Measurements from ENCODE around the gene RIMBP2.

DNA sequence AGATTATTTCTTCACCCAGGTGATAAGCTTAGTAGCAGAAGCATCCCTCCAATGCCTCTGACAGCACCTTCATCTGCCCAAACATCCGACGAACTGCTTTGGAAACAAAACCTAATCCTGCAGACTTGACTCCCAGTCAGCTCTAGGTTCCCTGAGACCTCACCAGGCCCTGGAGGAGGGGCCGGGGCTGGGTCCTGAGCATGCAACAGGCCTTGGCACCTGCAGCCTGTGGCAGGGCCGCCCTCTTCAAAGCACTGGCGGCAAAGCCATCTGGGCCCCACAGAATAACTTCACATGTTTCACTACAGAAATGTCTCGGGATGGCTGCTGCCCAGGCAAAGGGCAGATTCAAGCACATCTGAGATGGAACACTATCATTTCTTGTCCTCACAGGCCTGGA lies 245.1 kb downstream of the RIMBP2 start:
- TF ChIP-seq, protein P1, sequence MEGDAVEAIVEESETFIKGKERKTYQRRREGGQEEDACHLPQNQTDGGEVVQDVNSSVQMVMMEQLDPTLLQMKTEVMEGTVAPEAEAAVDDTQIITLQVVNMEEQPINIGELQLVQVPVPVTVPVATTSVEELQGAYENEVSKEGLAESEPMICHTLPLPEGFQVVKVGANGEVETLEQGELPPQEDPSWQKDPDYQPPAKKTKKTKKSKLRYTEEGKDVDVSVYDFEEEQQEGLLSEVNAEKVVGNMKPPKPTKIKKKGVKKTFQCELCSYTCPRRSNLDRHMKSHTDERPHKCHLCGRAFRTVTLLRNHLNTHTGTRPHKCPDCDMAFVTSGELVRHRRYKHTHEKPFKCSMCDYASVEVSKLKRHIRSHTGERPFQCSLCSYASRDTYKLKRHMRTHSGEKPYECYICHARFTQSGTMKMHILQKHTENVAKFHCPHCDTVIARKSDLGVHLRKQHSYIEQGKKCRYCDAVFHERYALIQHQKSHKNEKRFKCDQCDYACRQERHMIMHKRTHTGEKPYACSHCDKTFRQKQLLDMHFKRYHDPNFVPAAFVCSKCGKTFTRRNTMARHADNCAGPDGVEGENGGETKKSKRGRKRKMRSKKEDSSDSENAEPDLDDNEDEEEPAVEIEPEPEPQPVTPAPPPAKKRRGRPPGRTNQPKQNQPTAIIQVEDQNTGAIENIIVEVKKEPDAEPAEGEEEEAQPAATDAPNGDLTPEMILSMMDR (optimal IDR thresholded peaks at IDR 0.05 in 1 of 3, IDR thresholded peaks at IDR 0.05 in 1 of 3, conservative IDR thresholded peaks at IDR 0.05 in 1 of 3; ENCODE audit: extremely low read depth in 1 of 3, insufficient read depth in 2 of 3, low read length in 3 of 3) = no peak
- no peak for TF ChIP-seq EZH2 (IDR thresholded peaks at IDR 0.05; ENCODE audit: low read length)
